ENCODE results near the gene TLR3.
A peak's percentile ranks its signal among the peaks of the same experiment; 100 is the strongest.

TLR3 gene

DNA sequence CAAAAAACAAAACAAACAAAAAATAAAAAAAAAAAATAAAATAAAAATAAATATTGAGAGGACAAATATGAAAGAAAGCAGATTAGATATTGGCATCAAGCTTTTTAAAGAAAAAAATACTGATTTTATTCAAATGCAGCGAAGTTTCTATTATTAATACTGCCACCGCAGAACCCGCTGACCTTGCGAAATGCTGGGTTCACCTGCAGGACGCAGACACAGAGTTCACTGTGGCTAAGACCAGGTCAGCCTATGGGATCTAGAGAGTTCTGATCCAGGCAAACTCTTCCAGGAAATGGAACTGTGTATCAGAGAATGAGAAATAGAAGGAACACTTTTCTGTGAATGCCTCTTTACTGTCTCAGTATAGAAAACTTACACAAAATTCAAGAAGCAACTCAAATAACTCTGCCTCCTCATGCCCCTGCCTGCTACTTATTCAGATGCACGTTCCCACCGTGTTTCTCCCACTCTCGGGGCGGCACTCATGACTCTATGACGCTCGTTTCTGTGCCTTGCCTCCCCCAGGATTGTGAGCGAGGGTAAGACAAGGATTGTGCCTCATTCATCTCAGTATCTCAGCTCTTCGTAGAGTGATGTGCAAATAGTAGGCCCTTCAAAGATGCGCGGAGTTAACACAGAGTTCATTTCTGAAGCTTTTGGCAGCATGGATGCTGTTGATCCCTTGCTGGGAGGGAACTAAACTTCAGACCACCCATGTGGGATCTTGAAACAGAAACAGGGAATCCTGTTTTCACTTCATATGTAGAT is 44.1 kb upstream of the TLR3 start:
- no peak for TF ChIP-seq CTCF (IDR thresholded peaks at IDR 0.05; ENCODE audit: low read length, missing control alignments)
- no peak for DNase-seq (ENCODE audit: low read depth)
- no peak overlapping the region for H3K4me3 ChIP-seq (replicated peaks; ENCODE audit: low read depth, low read length)

DNA sequence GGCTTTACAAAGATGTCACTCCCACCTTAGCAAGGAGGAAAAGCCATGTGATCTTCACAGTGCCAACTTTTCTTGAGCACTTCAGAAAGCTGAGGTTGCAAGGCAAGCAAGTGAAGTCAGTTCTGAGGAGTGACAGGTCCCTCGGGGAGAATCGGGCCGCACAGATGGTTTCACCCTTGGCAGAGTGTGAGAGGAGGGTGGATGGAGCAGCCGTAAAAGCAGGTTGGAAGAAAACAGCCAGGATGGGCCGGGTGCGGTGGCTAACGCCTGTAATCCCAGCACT is 43.6 kb upstream of the TLR3 start:
- no peak overlapping the region for H3K4me3 ChIP-seq (replicated peaks; ENCODE audit: low read depth, low read length)
- TF ChIP-seq CTCF (IDR thresholded peaks at IDR 0.05; ENCODE audit: low read length, missing control alignments) = no peak
- DNase-seq (ENCODE audit: low read depth) = no peak

- TF ChIP-seq CTCF (IDR thresholded peaks at IDR 0.05; ENCODE audit: low read length, missing control alignments) = no peak
- H3K4me3 ChIP-seq (replicated peaks; ENCODE audit: low read depth, low read length) = no peak overlapping the region
- no peak for DNase-seq (ENCODE audit: low read depth)
Observed at GRCh38 chr4:186027405-186027804, 41.6 kb upstream of the TLR3 start.

DNA sequence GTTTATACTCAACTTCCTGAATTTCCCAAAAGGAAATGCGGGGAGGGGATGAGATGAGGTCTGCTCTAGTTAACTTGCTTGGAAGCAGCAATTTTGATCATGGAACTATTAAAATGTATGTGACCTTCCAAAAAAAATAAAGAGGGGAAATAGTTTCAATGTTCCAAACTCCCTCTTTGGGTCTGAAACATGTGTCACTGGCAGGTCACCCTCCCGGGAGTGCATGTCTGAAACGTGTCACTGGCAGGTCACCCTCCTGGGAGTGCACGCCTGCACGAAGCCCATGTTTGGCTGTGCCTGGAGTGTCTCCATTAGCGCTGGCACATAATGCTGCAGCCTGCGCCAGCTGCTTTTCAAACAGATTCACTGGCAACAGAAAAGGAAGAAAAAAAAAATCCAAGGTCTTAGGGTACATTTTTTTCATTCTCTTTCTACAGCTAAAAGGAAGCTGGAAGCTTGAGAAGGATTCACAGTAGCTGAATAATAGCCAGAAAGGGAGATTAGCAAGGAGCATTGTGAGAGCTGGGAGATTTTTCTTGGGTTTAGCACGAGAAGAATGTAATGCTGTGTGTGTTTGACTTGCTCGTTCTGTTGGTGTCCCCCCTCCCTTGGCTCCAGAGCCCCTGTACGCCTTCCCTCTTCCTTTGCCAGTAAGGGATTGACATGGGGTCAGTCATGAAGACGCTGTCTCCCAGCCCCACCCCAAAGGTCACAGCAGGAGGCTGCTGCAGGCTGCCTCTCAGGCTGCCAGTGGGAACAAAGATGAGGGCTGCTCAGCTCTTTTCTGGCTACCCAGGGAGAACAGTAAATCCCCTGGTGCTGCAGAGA is 39.2 kb upstream of the TLR3 start:
- peak; percentile 90 for DNase-seq (ENCODE audit: low read depth)
- peak overlapping the region; percentile 32 for H3K4me3 ChIP-seq (replicated peaks; ENCODE audit: low read depth, low read length)
- TF ChIP-seq CTCF (IDR thresholded peaks at IDR 0.05; ENCODE audit: low read length, missing control alignments) = no peak

DNA sequence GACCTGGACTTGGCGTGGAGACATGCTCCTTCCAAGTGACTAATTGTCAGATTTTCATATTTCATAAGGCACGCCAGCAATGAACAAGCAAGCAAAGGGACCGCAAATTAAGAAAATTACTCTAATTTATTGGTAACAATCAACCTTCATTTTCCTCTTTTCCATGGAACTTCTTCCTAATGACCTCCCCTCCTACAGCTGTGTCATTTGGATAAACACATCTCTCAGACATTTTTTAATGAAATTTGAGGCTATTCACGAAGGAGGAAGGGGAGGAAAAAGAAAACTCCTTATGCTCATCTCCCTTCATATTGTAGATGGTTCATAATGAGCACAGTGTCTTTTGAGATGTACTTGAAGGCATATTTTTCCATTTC is 38.6 kb upstream of the TLR3 start:
- TF ChIP-seq CTCF (IDR thresholded peaks at IDR 0.05; ENCODE audit: low read length, missing control alignments) = no peak
- no peak for DNase-seq (ENCODE audit: low read depth)
- H3K4me3 ChIP-seq (replicated peaks; ENCODE audit: low read depth, low read length) = peak overlapping the region; percentile 32

GRCh38 chr4:186030795-186031194 is 38.2 kb upstream of the TLR3 start:
- TF ChIP-seq CTCF (IDR thresholded peaks at IDR 0.05; ENCODE audit: low read length, missing control alignments) = no peak
- H3K4me3 ChIP-seq (replicated peaks; ENCODE audit: low read depth, low read length) = peak overlapping the region; percentile 32
- DNase-seq (ENCODE audit: low read depth) = no peak

All from fibroblast of pulmonary artery (primary cell).